K562 (cell line): Measurements from ENCODE around the gene RPS6KL1. TPM values are rescaled to one million over a fixed set of nuclear protein-coding genes. Genes with fewer than 3 reads are reported as not detected.

ENCODE experiments used
- ATAC-seq: fragments of 200-7000 bp; cut with Tn5 transposase; 3 replicates; pipeline ENCODE4 v1.9.1; 2020; ENCODE audit warnings: moderate library complexity
- BruUV-seq: library from RNA; stranded (reverse); fragments of 400-500 nt; replicated peaks from 2 replicates; lab custom pipeline; 2021; lab: Mats Ljungman, UMichigan
- CTCF ChIA-PET: fragments of 300-600 bp; formaldehyde crosslinking; extraction: SDS; loops from one replicate; lab custom pipeline; 2021; ENCODE audit warnings: low intra/inter-chr PET ratio; lab: Yijun Ruan, JAX
- POLR2A ChIA-PET: fragments of 300-600, 350-650 bp; sonication (Branson Sonifier 250); formaldehyde crosslinking; extraction: SDS; loops from one replicate; lab custom pipeline; 2021; ENCODE audit warnings: antibody characterized with exemption, inconsistent platforms; lab: Yijun Ruan, JAX
- DNase-seq, 4 experiments: peaks; one replicate each; pipeline versions ENCODE4 v3.0.0 to v3.0.0-alpha.2; 2011 to 2018; ENCODE audit warnings: low spot score in 3 of 4, mixed read lengths in 3 of 4; ENCODE audit errors: extremely low read depth in 1 of 4
- FAIRE-seq: peaks from 2 replicates; lab custom pipeline; 2011; peaks lifted over from hg19 to GRCh38; lab: Jason Lieb, UNC
- H2AFZ ChIP-seq: 2 replicates; pipeline ENCODE4 v1.6.0; 2011; ENCODE audit warnings: low read depth, low read length, control low read depth, inconsistent platforms
- H3K27ac ChIP-seq: fragments of 200-600 bp; 3 replicates; pipeline ENCODE4 v1.8.0; 2011; ENCODE audit warnings: low read depth, mild to moderate bottlenecking, control low read depth, inconsistent platforms, low read length, moderate library complexity, mixed read lengths; ENCODE audit errors: extremely low read depth
- H3K27me3 ChIP-seq, 2 experiments: fragments of 300-600 bp in 1 of 2; 2 replicates in 1 of 2; 3 replicates in 1 of 2; pipeline versions ENCODE4 v1.6.0 to v1.8.0; 2011; ENCODE audit warnings: inconsistent platforms in 2 of 2, low read length in 2 of 2, mild to moderate bottlenecking in 1 of 2, mixed read lengths in 1 of 2, moderate library complexity in 1 of 2; ENCODE audit not compliant: control insufficient read depth in 2 of 2, insufficient read depth in 2 of 2
- H3K36me3 ChIP-seq: fragments of 300-600 bp; 3 replicates; pipeline ENCODE4 v1.8.0; 2011; ENCODE audit warnings: mild to moderate bottlenecking, low read length, inconsistent platforms; ENCODE audit not compliant: control insufficient read depth, insufficient read depth
- H3K4me1 ChIP-seq, 2 experiments: fragments of 200-600 bp in 1 of 2; replicated peaks in 1 of 2; 2 replicates in 1 of 2; 3 replicates in 1 of 2; pipeline versions ENCODE4 v1.5.1 to v1.8.0; 2011; ENCODE audit warnings: inconsistent platforms in 2 of 2, low read length in 2 of 2, mild to moderate bottlenecking in 1 of 2, mixed read lengths in 1 of 2, moderate library complexity in 1 of 2; ENCODE audit not compliant: control insufficient read depth in 2 of 2, insufficient read depth in 2 of 2
- H3K4me2 ChIP-seq: 2 replicates; pipeline ENCODE4 v1.6.1; 2011; ENCODE audit warnings: low read length, control low read depth, inconsistent platforms, mixed read lengths; ENCODE audit not compliant: insufficient read depth
- H3K4me3 ChIP-seq: fragments of 200-600 bp; sonication (generic), shearing (Covaris generic); 2 replicates; pipeline ENCODE4 v1.5.1; 2016; ENCODE audit warnings: control low read depth, inconsistent platforms
- H3K79me2 ChIP-seq: fragments of 200-600 bp; 3 replicates; pipeline ENCODE4 v1.8.0; 2011; ENCODE audit warnings: low read length, inconsistent platforms; ENCODE audit not compliant: control insufficient read depth, insufficient read depth
- H3K9ac ChIP-seq, 2 experiments: 2 replicates each; pipeline versions ENCODE4 v1.6.0 to v1.6.1; 2011; ENCODE audit warnings: low read depth in 2 of 2, low read length in 2 of 2, control low read depth in 1 of 2, inconsistent platforms in 1 of 2, mild to moderate bottlenecking in 1 of 2, mixed read lengths in 1 of 2; ENCODE audit not compliant: insufficient read depth in 1 of 2
- H3K9me1 ChIP-seq: one replicate; pipeline ENCODE4 v1.6.0; 2011; ENCODE audit warnings: inconsistent platforms, mild to moderate bottlenecking, low read length, moderate library complexity; ENCODE audit not compliant: control insufficient read depth, insufficient read depth
- H3K9me3 ChIP-seq: replicated peaks from 2 replicates; pipeline ENCODE4 v1.5.1; 2011; ENCODE audit warnings: low read depth, low read length, inconsistent platforms; ENCODE audit not compliant: control insufficient read depth, insufficient read depth
- H4K20me1 ChIP-seq: replicated peaks from 2 replicates; pipeline ENCODE4 v1.6.1; 2011; ENCODE audit warnings: low read length, inconsistent platforms, mixed read lengths; ENCODE audit not compliant: control insufficient read depth, insufficient read depth
- ATF3 ChIP-seq, 2 experiments: fragments of 450-650 bp in 1 of 2; sonication (generic) in 1 of 2; formaldehyde crosslinking in 1 of 2; IDR thresholded peaks in 1 of 2; conservative IDR thresholded peaks in 1 of 2; 2 replicates each; pipeline versions ENCODE4 v1.6.1 to v1.8.1; 2016 to 2023; ENCODE audit warnings: mild to moderate bottlenecking in 2 of 2, moderate library complexity in 2 of 2, inconsistent platforms in 1 of 2, missing genetic modification reagents in 1 of 2
- CTCF ChIP-seq, 3 experiments: IDR thresholded peaks in 2 of 3; conservative IDR thresholded peaks in 1 of 3; 2 replicates each; pipeline ENCODE4 v1.5.1; 2011 to 2012; ENCODE audit warnings: low read length in 3 of 3, mild to moderate bottlenecking in 3 of 3, control low read depth in 2 of 3, improper control_type of control experiment in 1 of 3, inconsistent platforms in 1 of 3, low read depth in 1 of 3, mixed read lengths in 1 of 3, moderate library complexity in 1 of 3; ENCODE audit not compliant: insufficient read depth in 2 of 3
- NR1H2 ChIP-seq: sonication (generic); formaldehyde crosslinking; IDR thresholded peaks from 2 replicates; pipeline ENCODE4 v1.4.0; 2020; ENCODE audit warnings: mild to moderate bottlenecking, missing genetic modification reagents
- POLR2A ChIP-seq: fragments of 450-650 bp; conservative IDR thresholded peaks from 2 replicates; pipeline ENCODE4 v1.6.1; 2016
- POLR2G ChIP-seq: fragments of 200-400 bp; formaldehyde crosslinking; IDR thresholded peaks from 2 replicates; pipeline ENCODE4 v1.6.1; 2017; ENCODE audit warnings: low read depth, mild to moderate bottlenecking, antibody characterized with exemption, low read length, moderate library complexity
- SAFB2 ChIP-seq: fragments of 200-400 bp; formaldehyde crosslinking; IDR thresholded peaks from 2 replicates; pipeline ENCODE4 v1.6.1; 2018; ENCODE audit warnings: borderline replicate concordance, low read length, low read depth, moderate library complexity; ENCODE audit not compliant: severe bottlenecking
- TFAP4 ChIP-seq: sonication (generic); formaldehyde crosslinking; IDR thresholded peaks from 2 replicates; pipeline ENCODE4 v1.8.0; 2022; ENCODE audit warnings: missing genetic modification reagents, mild to moderate bottlenecking, moderate library complexity, borderline replicate concordance
- TOE1 ChIP-seq, 2 experiments: fragments of 450-650 bp in 1 of 2; sonication (generic) in 1 of 2; formaldehyde crosslinking in 1 of 2; IDR thresholded peaks; 2 replicates each; pipeline versions ENCODE4 v1.7.1 to v1.8.0; 2016 to 2022; ENCODE audit warnings: borderline replicate concordance in 2 of 2, mild to moderate bottlenecking in 2 of 2, antibody characterized with exemption in 1 of 2, inconsistent platforms in 1 of 2, low read depth in 1 of 2, missing genetic modification reagents in 1 of 2, moderate library complexity in 1 of 2
- WHSC1 ChIP-seq: IDR thresholded peaks from one replicate; pipeline ENCODE4 v1.6.1; 2012; ENCODE audit warnings: low read length, control low read depth, inconsistent platforms
- WGBS: fragments of 100-300 bp; shearing (Covaris generic); methylation state at CpG from one replicate; pipeline ENCODE4 v1.1.6; 2016; ENCODE audit warnings: low coverage, mixed read lengths; ENCODE audit not compliant: insufficient coverage; ENCODE audit errors: missing lambda C conversion rate; 5-methylcytosine and 5-hydroxymethylcytosine counted together
- in situ Hi-C: fragments of 300-500 bp; cut with MboI; formaldehyde crosslinking; loops from 4 replicates; pipeline ENCODE4 v1.15.0; 2018; ENCODE audit warnings: inconsistent platforms, mixed read lengths
- intact Hi-C: fragments of 100-400 bp; cut with micrococcal nuclease; formaldehyde crosslinking; loops from 2 replicates; pipeline ENCODE4 v1.14.2; 2022
- polyA plus RNA-seq, 8 experiments: library from polyadenylated mRNA; depleted of rRNA in 4 of 8; stranded (reverse) in 5 of 8; unstranded in 3 of 8; fragments of >200 nt; fragmentation: Nextera tagmentation in 2 of 8; fragmentation: Illumina TruSeq in 1 of 8; extraction: Ambion mirVana in 2 of 8; extraction: Trizol in 1 of 8; gene quantifications; 2 replicates each; pipeline versions ENCODE4 v1.2.1 to v1.2.3, GENCODE V29; 2011 to 2014; ENCODE audit warnings: inconsistent platforms in 1 of 8, missing spikeins in 1 of 8
- total RNA-seq, 7 experiments: library from RNA; depleted of rRNA in 6 of 7; stranded (reverse); fragments of >200 nt in 6 of 7; fragmentation: Illumina TruSeq in 2 of 7; extraction: Trizol in 2 of 7; gene quantifications; 2 replicates each; pipeline versions ENCODE4 v1.2.1 to v1.2.3, GENCODE V29; 2011 to 2021; ENCODE audit warnings: low replicate concordance in 1 of 7

The RPS6KL1 gene
- total and polyA plus RNA-seq, 9 of the 15 experiments (the other 6 are each of a cell fraction or from before 2014, with no cell fraction given): 0.91 to 15.5 (median 8.1) TPM

GRCh38 chr14:74906925-74907521, 16.0 kb downstream of the RPS6KL1 start:
- H3K9ac ChIP-seq: peak overlapping the region in 1 of 2 experiments; percentile 74; a peak in 2 of 4 replicates
- peaks cover 10 to 36% of the 10 kb centered on the region in 2 experiments; a peak in 3 of 5 replicates for H3K4me1 ChIP-seq
- WGBS: 81% methylated on average over 8 of the region's 12 CpGs
- no peaks in the 10 kb centered on the region for H3K9me3 ChIP-seq
- intact Hi-C loops: loop anchor here (5.0 kb wide), 1 partner anchor 300 kb away; no protein-coding TSS in a partner anchor
- H3K79me2 ChIP-seq: no peaks in the 10 kb centered on the region
- FAIRE-seq: no peak
- H3K27me3 ChIP-seq: no peaks in the 10 kb centered on the region
- no peak for TF ChIP-seq WHSC1
- TF ChIP-seq TOE1 (IDR thresholded peaks at IDR 0.05; ENCODE audit: borderline replicate concordance): no peak
- TF ChIP-seq TOE1 (CRISPR knock-in tag; IDR thresholded peaks at IDR 0.05; ENCODE audit: borderline replicate concordance, low read depth): no peak
- TF ChIP-seq TFAP4 (CRISPR knock-in tag): peak; percentile 45; the same call in 1 of the 2 replicates
- no peak for TF ChIP-seq SAFB2
- peak; percentile 52; the same call in 1 of the 2 replicates for TF ChIP-seq POLR2G
- TF ChIP-seq POLR2A: 0 out of 2 replicates have a peak, but pooled peaks have one; percentile 13
- TF ChIP-seq ATF3 (IDR thresholded peaks at IDR 0.05): no peak
- no peak for TF ChIP-seq ATF3 (CRISPR knock-in tag; conservative IDR thresholded peaks at IDR 0.05)
- TF ChIP-seq NR1H2 (CRISPR knock-in tag): no peak
- peak in 2 of 3 experiments; percentile 24 to 38; a peak in 2 of 6 replicates for TF ChIP-seq CTCF (IDR thresholded peaks at IDR 0.05 in 2 of 3, conservative IDR thresholded peaks at IDR 0.05 in 1 of 3; ENCODE audit: insufficient read depth in 2 of 3, low read depth in 1 of 3, low read length in 3 of 3)
- TF ChIP-seq, all 486 proteins: peak for 4
- DNase-seq: no peak
- peak; percentile 36 for ATAC-seq
- in situ Hi-C loops: no loop called here
- no peaks in the 10 kb centered on the region for H3K9me1 ChIP-seq
- no peak overlapping the region for H2AFZ ChIP-seq
- peaks cover 31% of the 10 kb centered on the region; the same call in 2 of the 3 replicates for H3K36me3 ChIP-seq
- no peak overlapping the region for H3K4me2 ChIP-seq
- H3K27ac ChIP-seq: no peak overlapping the region
- ChIA-PET CTCF (no interaction called here), POLR2A (interaction anchor here (0.5 to 1.6 kb wide), 7 partner anchors 12 to 397 kb away, joined by 3 to 6 read pairs (median 4); partner anchors contain the start of gene RPS6KL1)
- H3K4me3 ChIP-seq: no peak overlapping the region
- no TSS peak for BruUV-seq
- no peaks in the 10 kb centered on the region; the same call in 1 of the 2 replicates for H4K20me1 ChIP-seq
